ENCODE measurements around the gene FILIP1L. TPM values are rescaled to one million over a fixed set of nuclear protein-coding genes. Genes with fewer than 3 reads are reported as not detected.
"Not testable (repeated sequence)": the region's sequence is repeated elsewhere in the genome, so short reads cannot be mapped to it uniquely, and the experiment has no call there.

Gene FILIP1L
- total RNA-seq, 1 donor from 2014 or later: 19.4 TPM

- H3K4me1 Mint-ChIP-seq (ENCODE audit: low read depth): peaks cover 45% of the 10 kb centered on the region
- no peak overlapping the region for H3K4me3 Mint-ChIP-seq (ENCODE audit: low read depth)
- H3K36me3 Mint-ChIP-seq (ENCODE audit: insufficient read depth): peaks cover 5% of the 10 kb centered on the region
- peaks cover 10% of the 10 kb centered on the region for H3K9me3 Mint-ChIP-seq (ENCODE audit: low read depth)
- H3K27ac Mint-ChIP-seq: no peak overlapping the region
- TF ChIP-seq CTCF (IDR thresholded peaks at IDR 0.05; ENCODE audit: unreplicated experiment): no peak
- DNase-seq (ENCODE audit: low spot score, unreplicated experiment): no peak
- H3K27me3 Mint-ChIP-seq: no peaks in the 10 kb centered on the region
Observed at GRCh38 chr3:100096866-100097265, 17.4 kb downstream of the FILIP1L start.

GRCh38 chr3:100096286-100096685 lies 18.0 kb downstream of the FILIP1L start:
- not testable (repeated sequence) for H3K9me3 Mint-ChIP-seq (ENCODE audit: low read depth); H3K27me3 Mint-ChIP-seq; H3K4me3 Mint-ChIP-seq (ENCODE audit: low read depth); H3K27ac Mint-ChIP-seq; H3K36me3 Mint-ChIP-seq (ENCODE audit: insufficient read depth); DNase-seq (ENCODE audit: low spot score, unreplicated experiment)
- H3K4me1 Mint-ChIP-seq (ENCODE audit: low read depth): peaks cover 51% of the 10 kb centered on the region

GRCh38 chr3:100093831-100094230 lies 20.5 kb downstream of the FILIP1L start:
- Mint-ChIP-seq H3K27ac (no peak overlapping the region), H3K9me3 (ENCODE audit: low read depth) (peaks cover 6% of the 10 kb centered on the region), H3K27me3 (no peaks in the 10 kb centered on the region), H3K36me3 (ENCODE audit: insufficient read depth) (peaks cover 2% of the 10 kb centered on the region), H3K4me3 (ENCODE audit: low read depth) (no peak overlapping the region), H3K4me1 (ENCODE audit: low read depth) (peaks cover 50% of the 10 kb centered on the region)
- no peak for DNase-seq (ENCODE audit: low spot score, unreplicated experiment)
- no peak for TF ChIP-seq CTCF (IDR thresholded peaks at IDR 0.05; ENCODE audit: unreplicated experiment)

- TF ChIP-seq CTCF (IDR thresholded peaks at IDR 0.05; ENCODE audit: unreplicated experiment): no peak
- Mint-ChIP-seq H3K27me3 (no peaks in the 10 kb centered on the region), H3K36me3 (ENCODE audit: insufficient read depth) (no peaks in the 10 kb centered on the region), H3K4me3 (ENCODE audit: low read depth) (no peak overlapping the region), H3K4me1 (ENCODE audit: low read depth) (peaks cover 46% of the 10 kb centered on the region), H3K9me3 (ENCODE audit: low read depth) (peaks cover 2% of the 10 kb centered on the region), H3K27ac (peak overlapping the region; percentile 85)
- DNase-seq (ENCODE audit: low spot score, unreplicated experiment): no peak
Observed at GRCh38 chr3:100090669-100091005, 23.7 kb downstream of the FILIP1L start.

- H3K27ac Mint-ChIP-seq: peak overlapping the region; percentile 85
- no peaks in the 10 kb centered on the region for H3K9me3 Mint-ChIP-seq (ENCODE audit: low read depth)
- H3K36me3 Mint-ChIP-seq (ENCODE audit: insufficient read depth): no peaks in the 10 kb centered on the region
- H3K4me1 Mint-ChIP-seq (ENCODE audit: low read depth): peaks cover 49% of the 10 kb centered on the region
- no peak overlapping the region for H3K4me3 Mint-ChIP-seq (ENCODE audit: low read depth)
- no peaks in the 10 kb centered on the region for H3K27me3 Mint-ChIP-seq
- TF ChIP-seq CTCF (IDR thresholded peaks at IDR 0.05; ENCODE audit: unreplicated experiment): peak; percentile 56
- DNase-seq (ENCODE audit: low spot score, unreplicated experiment): no peak
Observed at GRCh38 chr3:100089812-100090668, 24.3 kb downstream of the FILIP1L start.

All from progenitor cell of endocrine pancreas (in vitro differentiated cells).